Liver (tissue), 3 donors: ENCODE measurements around the gene RERE.

Source experiments
- ATF3 ChIP-seq: IDR thresholded peaks from 2 replicates; pipeline ENCODE4 v1.6.1; 2016; ENCODE audit warnings: antibody characterized with exemption
- EGR1 ChIP-seq, 2 donors: IDR thresholded peaks; 2 replicates each; pipeline ENCODE4 v1.6.1; 2016 to 2018; ENCODE audit warnings: antibody characterized with exemption in 2 of 2, low read depth in 2 of 2
- GABPA ChIP-seq, 2 donors: IDR thresholded peaks in 1 of 2; conservative IDR thresholded peaks in 1 of 2; 2 replicates each; pipeline ENCODE4 v1.6.1; 2016; ENCODE audit warnings: antibody characterized with exemption in 2 of 2, mild to moderate bottlenecking in 1 of 2, moderate library complexity in 1 of 2
- JUND ChIP-seq, 2 donors: IDR thresholded peaks; 2 replicates each; pipeline ENCODE4 v1.6.1; 2016; ENCODE audit warnings: antibody characterized with exemption in 2 of 2
- RAD21 ChIP-seq, 2 donors: IDR thresholded peaks; 2 replicates each; pipeline ENCODE4 v1.6.1; 2016; ENCODE audit warnings: antibody characterized with exemption in 2 of 2, mild to moderate bottlenecking in 2 of 2
- TAF1 ChIP-seq: conservative IDR thresholded peaks from 2 replicates; pipeline ENCODE4 v1.6.1; 2016; ENCODE audit warnings: antibody characterized with exemption, mild to moderate bottlenecking
- YY1 ChIP-seq: IDR thresholded peaks from 2 replicates; pipeline ENCODE4 v1.6.1; 2016; ENCODE audit warnings: antibody characterized with exemption, mild to moderate bottlenecking
- TF ChIP-seq, protein P1 (sequence below): fragments of 150-350 bp; IDR thresholded peaks from 2 replicates; pipeline ENCODE4 v1.5.1; 2017; ENCODE audit warnings: improper control_type of control experiment, low read depth, low read length; ENCODE audit not compliant: missing input control
- TF ChIP-seq, protein P2 (sequence below): IDR thresholded peaks from 2 replicates; pipeline ENCODE4 v1.6.1; 2016; ENCODE audit warnings: antibody characterized with exemption
- TF ChIP-seq, protein P3 (sequence below): IDR thresholded peaks from 2 replicates; pipeline ENCODE4 v1.6.1; 2016; ENCODE audit warnings: antibody characterized with exemption
- TF ChIP-seq, protein P4 (sequence below): IDR thresholded peaks from 2 replicates; pipeline ENCODE4 v1.6.1; 2016; ENCODE audit warnings: antibody characterized with exemption, mild to moderate bottlenecking
- donor health status: healthy.
- donor health status: healthy.

DNA sequence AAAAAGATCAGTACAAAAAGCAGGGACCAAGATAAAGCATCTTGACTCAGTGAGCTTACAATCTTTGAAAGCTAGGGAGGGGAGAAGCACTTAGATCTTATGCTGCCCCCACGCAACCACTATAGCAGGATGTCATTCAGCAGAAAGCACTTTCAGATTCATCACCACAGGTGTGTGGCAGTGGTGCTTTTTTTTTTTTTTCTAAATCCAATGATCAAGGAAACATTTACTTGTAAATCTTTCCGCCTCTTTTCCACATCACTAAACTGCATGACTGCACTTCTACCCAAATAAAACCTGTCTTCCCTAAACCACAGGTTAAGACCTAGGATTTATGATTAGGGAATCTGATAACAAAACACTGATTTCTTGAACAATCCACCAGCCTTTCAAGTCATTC, 344.8 kb downstream of the RERE start:
- TF ChIP-seq, protein P1, sequence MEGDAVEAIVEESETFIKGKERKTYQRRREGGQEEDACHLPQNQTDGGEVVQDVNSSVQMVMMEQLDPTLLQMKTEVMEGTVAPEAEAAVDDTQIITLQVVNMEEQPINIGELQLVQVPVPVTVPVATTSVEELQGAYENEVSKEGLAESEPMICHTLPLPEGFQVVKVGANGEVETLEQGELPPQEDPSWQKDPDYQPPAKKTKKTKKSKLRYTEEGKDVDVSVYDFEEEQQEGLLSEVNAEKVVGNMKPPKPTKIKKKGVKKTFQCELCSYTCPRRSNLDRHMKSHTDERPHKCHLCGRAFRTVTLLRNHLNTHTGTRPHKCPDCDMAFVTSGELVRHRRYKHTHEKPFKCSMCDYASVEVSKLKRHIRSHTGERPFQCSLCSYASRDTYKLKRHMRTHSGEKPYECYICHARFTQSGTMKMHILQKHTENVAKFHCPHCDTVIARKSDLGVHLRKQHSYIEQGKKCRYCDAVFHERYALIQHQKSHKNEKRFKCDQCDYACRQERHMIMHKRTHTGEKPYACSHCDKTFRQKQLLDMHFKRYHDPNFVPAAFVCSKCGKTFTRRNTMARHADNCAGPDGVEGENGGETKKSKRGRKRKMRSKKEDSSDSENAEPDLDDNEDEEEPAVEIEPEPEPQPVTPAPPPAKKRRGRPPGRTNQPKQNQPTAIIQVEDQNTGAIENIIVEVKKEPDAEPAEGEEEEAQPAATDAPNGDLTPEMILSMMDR, result no peak
- TF ChIP-seq EGR1 (IDR thresholded peaks at IDR 0.05; ENCODE audit: low read depth in 2 of 2) (no peak), ATF3 (no peak), GABPA (IDR thresholded peaks at IDR 0.05 in 1 of 2, conservative IDR thresholded peaks at IDR 0.05 in 1 of 2) (no peak), YY1 (no peak), JUND (IDR thresholded peaks at IDR 0.05) (no peak), TAF1 (no peak), RAD21 (IDR thresholded peaks at IDR 0.05) (no peak)
- TF ChIP-seq, protein P2, sequence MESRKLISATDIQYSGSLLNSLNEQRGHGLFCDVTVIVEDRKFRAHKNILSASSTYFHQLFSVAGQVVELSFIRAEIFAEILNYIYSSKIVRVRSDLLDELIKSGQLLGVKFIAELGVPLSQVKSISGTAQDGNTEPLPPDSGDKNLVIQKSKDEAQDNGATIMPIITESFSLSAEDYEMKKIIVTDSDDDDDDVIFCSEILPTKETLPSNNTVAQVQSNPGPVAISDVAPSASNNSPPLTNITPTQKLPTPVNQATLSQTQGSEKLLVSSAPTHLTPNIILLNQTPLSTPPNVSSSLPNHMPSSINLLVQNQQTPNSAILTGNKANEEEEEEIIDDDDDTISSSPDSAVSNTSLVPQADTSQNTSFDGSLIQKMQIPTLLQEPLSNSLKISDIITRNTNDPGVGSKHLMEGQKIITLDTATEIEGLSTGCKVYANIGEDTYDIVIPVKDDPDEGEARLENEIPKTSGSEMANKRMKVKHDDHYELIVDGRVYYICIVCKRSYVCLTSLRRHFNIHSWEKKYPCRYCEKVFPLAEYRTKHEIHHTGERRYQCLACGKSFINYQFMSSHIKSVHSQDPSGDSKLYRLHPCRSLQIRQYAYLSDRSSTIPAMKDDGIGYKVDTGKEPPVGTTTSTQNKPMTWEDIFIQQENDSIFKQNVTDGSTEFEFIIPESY, result no peak
- TF ChIP-seq, protein P3, sequence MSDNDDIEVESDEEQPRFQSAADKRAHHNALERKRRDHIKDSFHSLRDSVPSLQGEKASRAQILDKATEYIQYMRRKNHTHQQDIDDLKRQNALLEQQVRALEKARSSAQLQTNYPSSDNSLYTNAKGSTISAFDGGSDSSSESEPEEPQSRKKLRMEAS, result no peak
- TF ChIP-seq, protein P4, sequence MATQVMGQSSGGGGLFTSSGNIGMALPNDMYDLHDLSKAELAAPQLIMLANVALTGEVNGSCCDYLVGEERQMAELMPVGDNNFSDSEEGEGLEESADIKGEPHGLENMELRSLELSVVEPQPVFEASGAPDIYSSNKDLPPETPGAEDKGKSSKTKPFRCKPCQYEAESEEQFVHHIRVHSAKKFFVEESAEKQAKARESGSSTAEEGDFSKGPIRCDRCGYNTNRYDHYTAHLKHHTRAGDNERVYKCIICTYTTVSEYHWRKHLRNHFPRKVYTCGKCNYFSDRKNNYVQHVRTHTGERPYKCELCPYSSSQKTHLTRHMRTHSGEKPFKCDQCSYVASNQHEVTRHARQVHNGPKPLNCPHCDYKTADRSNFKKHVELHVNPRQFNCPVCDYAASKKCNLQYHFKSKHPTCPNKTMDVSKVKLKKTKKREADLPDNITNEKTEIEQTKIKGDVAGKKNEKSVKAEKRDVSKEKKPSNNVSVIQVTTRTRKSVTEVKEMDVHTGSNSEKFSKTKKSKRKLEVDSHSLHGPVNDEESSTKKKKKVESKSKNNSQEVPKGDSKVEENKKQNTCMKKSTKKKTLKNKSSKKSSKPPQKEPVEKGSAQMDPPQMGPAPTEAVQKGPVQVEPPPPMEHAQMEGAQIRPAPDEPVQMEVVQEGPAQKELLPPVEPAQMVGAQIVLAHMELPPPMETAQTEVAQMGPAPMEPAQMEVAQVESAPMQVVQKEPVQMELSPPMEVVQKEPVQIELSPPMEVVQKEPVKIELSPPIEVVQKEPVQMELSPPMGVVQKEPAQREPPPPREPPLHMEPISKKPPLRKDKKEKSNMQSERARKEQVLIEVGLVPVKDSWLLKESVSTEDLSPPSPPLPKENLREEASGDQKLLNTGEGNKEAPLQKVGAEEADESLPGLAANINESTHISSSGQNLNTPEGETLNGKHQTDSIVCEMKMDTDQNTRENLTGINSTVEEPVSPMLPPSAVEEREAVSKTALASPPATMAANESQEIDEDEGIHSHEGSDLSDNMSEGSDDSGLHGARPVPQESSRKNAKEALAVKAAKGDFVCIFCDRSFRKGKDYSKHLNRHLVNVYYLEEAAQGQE, result no peak
